ENCODE data around the gene UNC80.
A peak's percentile ranks its signal among the peaks of the same experiment; 100 is the strongest.

Gene UNC80

GRCh38 chr2:209946539-209946938 is 174.9 kb downstream of the UNC80 start:
- H3K4me3 ChIP-seq (ENCODE audit: severe bottlenecking), result no peak overlapping the region
- H3K36me3 ChIP-seq (ENCODE audit: low read depth), result no peaks in the 10 kb centered on the region
- no peak for DNase-seq (ENCODE audit: low spot score)
- no peaks in the 10 kb centered on the region for H3K9me3 ChIP-seq (ENCODE audit: severe bottlenecking)
- no peak overlapping the region for H3K27ac ChIP-seq (ENCODE audit: poor library complexity, severe bottlenecking)
- H3K4me1 ChIP-seq (ENCODE audit: insufficient read depth, poor library complexity, severe bottlenecking), result no peaks in the 10 kb centered on the region
- no peak for ATAC-seq (ENCODE audit: low read depth)
- no peaks in the 10 kb centered on the region for H3K27me3 ChIP-seq (ENCODE audit: insufficient read depth, poor library complexity, severe bottlenecking)
- TF ChIP-seq CTCF (IDR thresholded peaks at IDR 0.05; ENCODE audit: poor library complexity, severe bottlenecking), result no peak

GRCh38 chr2:209956271-209956670 is 184.6 kb downstream of the UNC80 start:
- no peaks in the 10 kb centered on the region for H3K27me3 ChIP-seq (ENCODE audit: insufficient read depth, poor library complexity, severe bottlenecking)
- no peaks in the 10 kb centered on the region for H3K4me1 ChIP-seq (ENCODE audit: insufficient read depth, poor library complexity, severe bottlenecking)
- H3K9me3 ChIP-seq (ENCODE audit: severe bottlenecking), result no peaks in the 10 kb centered on the region
- H3K27ac ChIP-seq (ENCODE audit: poor library complexity, severe bottlenecking), result no peak overlapping the region
- DNase-seq (ENCODE audit: low spot score) (no peak), ATAC-seq (ENCODE audit: low read depth) (no peak)
- no peaks in the 10 kb centered on the region for H3K36me3 ChIP-seq (ENCODE audit: low read depth)
- H3K4me3 ChIP-seq (ENCODE audit: severe bottlenecking), result no peak overlapping the region
- TF ChIP-seq CTCF (IDR thresholded peaks at IDR 0.05; ENCODE audit: poor library complexity, severe bottlenecking), result no peak

- ATAC-seq (ENCODE audit: low read depth), result no peak
- Histone ChIP-seq H3K27me3 (ENCODE audit: insufficient read depth, poor library complexity, severe bottlenecking) (no peaks in the 10 kb centered on the region), H3K4me1 (ENCODE audit: insufficient read depth, poor library complexity, severe bottlenecking) (no peaks in the 10 kb centered on the region), H3K9me3 (ENCODE audit: severe bottlenecking) (no peaks in the 10 kb centered on the region), H3K4me3 (ENCODE audit: severe bottlenecking) (no peak overlapping the region), H3K36me3 (ENCODE audit: low read depth) (no peaks in the 10 kb centered on the region), H3K27ac (ENCODE audit: poor library complexity, severe bottlenecking) (no peak overlapping the region)
- TF ChIP-seq CTCF (IDR thresholded peaks at IDR 0.05; ENCODE audit: poor library complexity, severe bottlenecking), result no peak
- DNase-seq (ENCODE audit: low spot score), result no peak
Observed at GRCh38 chr2:209958016-209958415, 186.4 kb downstream of the UNC80 start.

GRCh38 chr2:209960045-209960444 is 188.4 kb downstream of the UNC80 start:
- DNase-seq (ENCODE audit: low spot score) (no peak), ATAC-seq (ENCODE audit: low read depth) (no peak)
- Histone ChIP-seq H3K27ac (ENCODE audit: poor library complexity, severe bottlenecking) (no peak overlapping the region), H3K36me3 (ENCODE audit: low read depth) (no peaks in the 10 kb centered on the region), H3K27me3 (ENCODE audit: insufficient read depth, poor library complexity, severe bottlenecking) (no peaks in the 10 kb centered on the region), H3K9me3 (ENCODE audit: severe bottlenecking) (no peaks in the 10 kb centered on the region), H3K4me3 (ENCODE audit: severe bottlenecking) (no peak overlapping the region), H3K4me1 (ENCODE audit: insufficient read depth, poor library complexity, severe bottlenecking) (no peaks in the 10 kb centered on the region)
- TF ChIP-seq CTCF (IDR thresholded peaks at IDR 0.05; ENCODE audit: poor library complexity, severe bottlenecking), result no peak

- no peaks in the 10 kb centered on the region for H3K36me3 ChIP-seq (ENCODE audit: low read depth)
- peak; percentile 74 for TF ChIP-seq CTCF (IDR thresholded peaks at IDR 0.05; ENCODE audit: poor library complexity, severe bottlenecking)
- peak; percentile 77 for ATAC-seq (ENCODE audit: low read depth)
Observed at GRCh38 chr2:209960676-209961630, 189.3 kb downstream of the UNC80 start.

More at GRCh38 chr2:209960676-209961630, 189.3 kb downstream of the UNC80 start:
- no peak for DNase-seq (ENCODE audit: low spot score)
- H3K4me3 ChIP-seq (ENCODE audit: severe bottlenecking), result no peak overlapping the region
- no peaks in the 10 kb centered on the region for H3K27me3 ChIP-seq (ENCODE audit: insufficient read depth, poor library complexity, severe bottlenecking)
- no peaks in the 10 kb centered on the region for H3K9me3 ChIP-seq (ENCODE audit: severe bottlenecking)
- H3K27ac ChIP-seq (ENCODE audit: poor library complexity, severe bottlenecking), result no peak overlapping the region
- peaks cover 2% of the 10 kb centered on the region for H3K4me1 ChIP-seq (ENCODE audit: insufficient read depth, poor library complexity, severe bottlenecking)
